Hepatocyte (in vitro differentiated cells): ENCODE results near the gene RPL37A. TPM values are rescaled to one million over a fixed set of nuclear protein-coding genes. Genes with fewer than 3 reads are reported as not detected.

Source experiments
- DNase-seq: peaks from one replicate; pipeline ENCODE4 v3.0.0-alpha.2; 2016; ENCODE audit warnings: low spot score
- H2AFZ ChIP-seq: fragments of 200-600 bp; sonication (generic); 2 replicates; pipeline ENCODE4 v1.6.0; 2016; ENCODE audit warnings: antibody characterized with exemption, mild to moderate bottlenecking
- H3K27ac ChIP-seq: fragments of 200-600 bp; sonication (generic); 2 replicates; pipeline ENCODE4 v1.5.1; 2016; ENCODE audit warnings: mild to moderate bottlenecking
- H3K27me3 ChIP-seq: fragments of 200-600 bp; sonication (generic); 2 replicates; pipeline ENCODE4 v1.6.1; 2016
- H3K36me3 ChIP-seq: fragments of 200-600 bp; sonication (generic); replicated peaks from 2 replicates; pipeline ENCODE4 v1.5.1; 2016; ENCODE audit warnings: low read depth; ENCODE audit not compliant: insufficient read depth
- H3K4me1 ChIP-seq: fragments of 200-600 bp; sonication (generic); 2 replicates; pipeline ENCODE4 v1.5.1; 2016; ENCODE audit warnings: mild to moderate bottlenecking, moderate library complexity; ENCODE audit not compliant: insufficient read depth
- H3K4me2 ChIP-seq: fragments of 200-600 bp; sonication (generic); 2 replicates; pipeline ENCODE4 v1.6.0; 2016
- H3K4me3 ChIP-seq: fragments of 200-600 bp; sonication (generic); 2 replicates; pipeline ENCODE4 v1.5.1; 2016; ENCODE audit warnings: mild to moderate bottlenecking
- H3K79me2 ChIP-seq: fragments of 200-600 bp; sonication (generic); 2 replicates; pipeline ENCODE4 v1.6.0; 2017; ENCODE audit warnings: mild to moderate bottlenecking
- H3K9me2 ChIP-seq: fragments of 200-600 bp; sonication (generic); replicated peaks from 2 replicates; pipeline ENCODE4 v1.6.0; 2017; ENCODE audit warnings: mild to moderate bottlenecking; ENCODE audit not compliant: insufficient read depth
- H3K9me3 ChIP-seq: fragments of 200-600 bp; sonication (generic); 2 replicates; pipeline ENCODE4 v1.5.1; 2016; ENCODE audit warnings: low read depth, mild to moderate bottlenecking
- H4K20me1 ChIP-seq: fragments of 200-600 bp; sonication (generic); 2 replicates; pipeline ENCODE4 v1.6.0; 2016; ENCODE audit warnings: mild to moderate bottlenecking; ENCODE audit not compliant: insufficient read depth, poor library complexity, severe bottlenecking
- CTCF ChIP-seq: fragments of 200-600 bp; sonication (generic); IDR thresholded peaks from 2 replicates; pipeline ENCODE4 v1.5.1; 2016; ENCODE audit warnings: antibody characterized with exemption, mild to moderate bottlenecking; ENCODE audit not compliant: poor library complexity
- EZH2 ChIP-seq: fragments of 200-600 bp; sonication (generic); IDR thresholded peaks from 2 replicates; pipeline ENCODE4 v1.6.1; 2016; ENCODE audit warnings: antibody characterized with exemption, mild to moderate bottlenecking, borderline replicate concordance
- EZH2phosphoT487 ChIP-seq: fragments of 200-600 bp; sonication (generic); IDR thresholded peaks from one replicate; pipeline ENCODE4 v1.6.1; 2018; ENCODE audit warnings: antibody characterized with exemption, mild to moderate bottlenecking, low read depth, moderate library complexity; ENCODE audit not compliant: unreplicated experiment, severe bottlenecking
- whole genome bisulfite sequencing: methylation state at CpG from one replicate; pipeline ENCODE4 v1.1.6; 2016; ENCODE audit warnings: low lambda C conversion rate; ENCODE audit errors: missing lambda C conversion rate; 5-methylcytosine and 5-hydroxymethylcytosine counted together
- polyA plus RNA-seq: library from polyadenylated mRNA; unstranded; fragments of >200 nt; fragmentation: Nextera tagmentation; extraction: Ambion mirVana; gene quantifications from 2 replicates; pipeline ENCODE4 v1.2.1, GENCODE V29; 2016
- total RNA-seq: library from RNA; depleted of rRNA; stranded (reverse); fragments of >200 nt; gene quantifications from 2 replicates; pipeline ENCODE4 v1.2.3, GENCODE V29; 2014

Gene RPL37A
- total and polyA plus RNA-seq, 2 experiments from 2014 or later, result 1,060 to 1,119 TPM

GRCh38 chr2:216495656-216496055, 3.0 kb upstream of the RPL37A start:
- DNase-seq, result no peak
- Histone ChIP-seq H3K4me2 (no peak overlapping the region), H3K36me3 (peaks cover 11% of the 10 kb centered on the region), H3K9me3 (no peaks in the 10 kb centered on the region), H3K9me2 (no peaks in the 10 kb centered on the region), H3K79me2 (peaks cover 28% of the 10 kb centered on the region), H3K4me1 (peaks cover 33% of the 10 kb centered on the region), H3K27ac (no peak overlapping the region), H2AFZ (no peak overlapping the region), H4K20me1 (peaks cover 13% of the 10 kb centered on the region), H3K27me3 (no peaks in the 10 kb centered on the region), H3K4me3 (no peak overlapping the region)
- TF ChIP-seq CTCF (no peak), EZH2phosphoT487 (no peak), EZH2 (no peak)
- WGBS, result 76% methylated on average over 2 of the region's 2 CpGs

DNA sequence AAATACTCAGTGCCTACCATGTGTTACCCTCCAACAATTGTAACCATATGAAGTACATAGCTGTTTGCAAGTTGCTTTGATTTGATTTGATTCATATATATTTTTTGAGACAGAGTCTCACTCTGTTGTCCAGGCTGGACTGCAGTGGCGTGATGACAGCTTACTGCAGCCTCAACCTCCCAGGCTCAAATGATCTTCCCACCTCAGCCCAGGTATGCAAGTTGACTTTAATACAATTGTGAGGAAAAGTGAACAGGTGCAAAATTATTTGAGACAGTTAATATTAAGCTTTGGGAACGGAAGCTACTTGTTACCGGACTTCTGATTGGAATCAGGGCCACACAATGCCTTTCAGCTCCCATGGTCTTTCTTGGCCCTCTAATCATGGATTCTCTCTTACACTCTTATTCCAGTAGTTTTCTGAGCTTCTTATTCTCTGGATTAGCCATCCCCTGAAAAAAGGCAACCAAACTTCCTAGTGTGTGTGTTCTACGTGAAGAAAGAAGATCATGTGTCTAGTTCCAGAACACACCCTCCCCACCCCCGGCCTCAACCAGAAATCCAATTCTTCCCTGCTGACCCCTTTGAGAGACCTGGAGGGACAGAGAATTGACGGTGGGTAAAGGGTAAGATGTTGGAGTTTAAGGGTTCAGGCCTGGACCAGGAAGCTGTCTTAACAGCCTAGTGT, 1.1 kb upstream of the RPL37A start:
- peaks cover 45% of the 10 kb centered on the region for H3K79me2 ChIP-seq
- H3K4me1 ChIP-seq, result peaks cover 31% of the 10 kb centered on the region
- H3K27me3 ChIP-seq, result no peaks in the 10 kb centered on the region
- TF ChIP-seq CTCF (no peak), EZH2 (no peak), EZH2phosphoT487 (no peak)
- peak overlapping the region; percentile 80 for H3K4me2 ChIP-seq
- H3K9me2 ChIP-seq, result no peaks in the 10 kb centered on the region
- H3K4me3 ChIP-seq, result no peak overlapping the region
- 93% methylated on average over 6 of the region's 6 CpGs for WGBS
- H3K27ac ChIP-seq, result peak overlapping the region; percentile 59
- H2AFZ ChIP-seq, result peak overlapping the region; percentile 67
- H3K9me3 ChIP-seq, result no peaks in the 10 kb centered on the region
- peaks cover 30% of the 10 kb centered on the region for H4K20me1 ChIP-seq
- peaks cover 14% of the 10 kb centered on the region for H3K36me3 ChIP-seq
- no peak for DNase-seq

GRCh38 chr2:216498070-216498378, 620 bp upstream of the RPL37A start:
- Histone ChIP-seq H3K79me2 (peaks cover 45% of the 10 kb centered on the region), H3K36me3 (peaks cover 14% of the 10 kb centered on the region), H3K4me1 (peaks cover 26% of the 10 kb centered on the region), H3K4me3 (peak overlapping the region; percentile 6), H4K20me1 (peaks cover 34% of the 10 kb centered on the region), H3K9me2 (no peaks in the 10 kb centered on the region), H3K4me2 (peak overlapping the region; percentile 80), H3K9me3 (no peaks in the 10 kb centered on the region), H2AFZ (peak overlapping the region; percentile 67), H3K27me3 (no peaks in the 10 kb centered on the region), H3K27ac (peak overlapping the region; percentile 59)
- WGBS, result 58% methylated on average over 6 of the region's 6 CpGs
- DNase-seq, result no peak
- TF ChIP-seq EZH2phosphoT487 (no peak), CTCF (no peak), EZH2 (no peak)
